ENCODE results near the gene FKBP5.

The FKBP5 gene

GRCh38 chr6:35727231-35727934 is 38.7 kb upstream of the FKBP5 start:
- no peaks in the 10 kb centered on the region for H3K36me3 ChIP-seq (ENCODE audit: low read depth)
- H3K9me3 ChIP-seq (ENCODE audit: severe bottlenecking), result no peaks in the 10 kb centered on the region
- peak overlapping the region; percentile 18 for H3K4me3 ChIP-seq (ENCODE audit: severe bottlenecking)
- DNase-seq (ENCODE audit: low spot score), result peak; percentile 80
- H3K4me1 ChIP-seq (ENCODE audit: insufficient read depth, poor library complexity, severe bottlenecking), result peaks cover 58% of the 10 kb centered on the region
- no peak for TF ChIP-seq CTCF (IDR thresholded peaks at IDR 0.05; ENCODE audit: poor library complexity, severe bottlenecking)
- peak; percentile 41 for ATAC-seq (ENCODE audit: low read depth)
- peak overlapping the region; percentile 99 for H3K27ac ChIP-seq (ENCODE audit: poor library complexity, severe bottlenecking)
- no peaks in the 10 kb centered on the region for H3K27me3 ChIP-seq (ENCODE audit: insufficient read depth, poor library complexity, severe bottlenecking)

GRCh38 chr6:35725721-35726438 is 37.2 kb upstream of the FKBP5 start:
- H3K27me3 ChIP-seq (ENCODE audit: insufficient read depth, poor library complexity, severe bottlenecking), result no peaks in the 10 kb centered on the region
- no peaks in the 10 kb centered on the region for H3K9me3 ChIP-seq (ENCODE audit: severe bottlenecking)
- DNase-seq (ENCODE audit: low spot score) (no peak), ATAC-seq (ENCODE audit: low read depth) (peak; percentile 30)
- H3K4me1 ChIP-seq (ENCODE audit: insufficient read depth, poor library complexity, severe bottlenecking), result peaks cover 52% of the 10 kb centered on the region
- H3K4me3 ChIP-seq (ENCODE audit: severe bottlenecking), result no peak overlapping the region
- H3K27ac ChIP-seq (ENCODE audit: poor library complexity, severe bottlenecking), result peak overlapping the region; percentile 99
- no peaks in the 10 kb centered on the region for H3K36me3 ChIP-seq (ENCODE audit: low read depth)
- TF ChIP-seq CTCF (IDR thresholded peaks at IDR 0.05; ENCODE audit: poor library complexity, severe bottlenecking), result no peak

GRCh38 chr6:35725081-35725708 is 36.5 kb upstream of the FKBP5 start:
- no peak for ATAC-seq (ENCODE audit: low read depth)
- Histone ChIP-seq H3K4me3 (ENCODE audit: severe bottlenecking) (no peak overlapping the region), H3K9me3 (ENCODE audit: severe bottlenecking) (no peaks in the 10 kb centered on the region), H3K27ac (ENCODE audit: poor library complexity, severe bottlenecking) (peak overlapping the region; percentile 99), H3K4me1 (ENCODE audit: insufficient read depth, poor library complexity, severe bottlenecking) (peaks cover 50% of the 10 kb centered on the region), H3K36me3 (ENCODE audit: low read depth) (no peaks in the 10 kb centered on the region), H3K27me3 (ENCODE audit: insufficient read depth, poor library complexity, severe bottlenecking) (no peaks in the 10 kb centered on the region)
- no peak for DNase-seq (ENCODE audit: low spot score)
- TF ChIP-seq CTCF (IDR thresholded peaks at IDR 0.05; ENCODE audit: poor library complexity, severe bottlenecking), result no peak

GRCh38 chr6:35724471-35724870 is 35.8 kb upstream of the FKBP5 start:
- Histone ChIP-seq H3K4me3 (ENCODE audit: severe bottlenecking) (no peak overlapping the region), H3K36me3 (ENCODE audit: low read depth) (no peaks in the 10 kb centered on the region), H3K4me1 (ENCODE audit: insufficient read depth, poor library complexity, severe bottlenecking) (peaks cover 47% of the 10 kb centered on the region), H3K9me3 (ENCODE audit: severe bottlenecking) (no peaks in the 10 kb centered on the region), H3K27ac (ENCODE audit: poor library complexity, severe bottlenecking) (peak overlapping the region; percentile 99), H3K27me3 (ENCODE audit: insufficient read depth, poor library complexity, severe bottlenecking) (no peaks in the 10 kb centered on the region)
- no peak for DNase-seq (ENCODE audit: low spot score)
- no peak for ATAC-seq (ENCODE audit: low read depth)
- no peak for TF ChIP-seq CTCF (IDR thresholded peaks at IDR 0.05; ENCODE audit: poor library complexity, severe bottlenecking)

Measured in RWPE2 (cell line).